WERI-Rb-1 (cell line): ENCODE measurements around the gene MCHR1.

Source experiments
- DNase-seq: peaks from one replicate; pipeline ENCODE4 v3.0.0-alpha.2; 2020
- H3K27ac ChIP-seq: fragments of 250-450 bp; sonication (Bioruptor Pico); 2 replicates; pipeline ENCODE4 v1.5.1; 2020; ENCODE audit warnings: mild to moderate bottlenecking, moderate library complexity
- H3K27me3 ChIP-seq: fragments of 250-450 bp; sonication (Bioruptor Pico); 2 replicates; pipeline ENCODE4 v1.5.1; 2021; ENCODE audit warnings: mild to moderate bottlenecking, low read depth, moderate library complexity; ENCODE audit not compliant: insufficient read depth, severe bottlenecking
- H3K36me3 ChIP-seq: fragments of 250-450 bp; sonication (Bioruptor Pico); 2 replicates; pipeline ENCODE4 v1.5.1; 2020; ENCODE audit warnings: mild to moderate bottlenecking, moderate library complexity
- H3K4me3 ChIP-seq: 2 replicates; pipeline ENCODE4 v1.5.1; 2011; ENCODE audit warnings: low read depth, mild to moderate bottlenecking, control low read depth, low read length
- H3K9me3 ChIP-seq: fragments of 250-450 bp; sonication (Bioruptor Pico); 2 replicates; pipeline ENCODE4 v1.5.1; 2021; ENCODE audit warnings: mild to moderate bottlenecking, moderate library complexity; ENCODE audit not compliant: severe bottlenecking
- TF ChIP-seq, protein P1 (sequence below): IDR thresholded peaks from 2 replicates; pipeline ENCODE4 v1.5.1; 2011; ENCODE audit warnings: low read depth, mild to moderate bottlenecking, control low read depth, inconsistent platforms, low read length

The MCHR1 gene

DNA sequence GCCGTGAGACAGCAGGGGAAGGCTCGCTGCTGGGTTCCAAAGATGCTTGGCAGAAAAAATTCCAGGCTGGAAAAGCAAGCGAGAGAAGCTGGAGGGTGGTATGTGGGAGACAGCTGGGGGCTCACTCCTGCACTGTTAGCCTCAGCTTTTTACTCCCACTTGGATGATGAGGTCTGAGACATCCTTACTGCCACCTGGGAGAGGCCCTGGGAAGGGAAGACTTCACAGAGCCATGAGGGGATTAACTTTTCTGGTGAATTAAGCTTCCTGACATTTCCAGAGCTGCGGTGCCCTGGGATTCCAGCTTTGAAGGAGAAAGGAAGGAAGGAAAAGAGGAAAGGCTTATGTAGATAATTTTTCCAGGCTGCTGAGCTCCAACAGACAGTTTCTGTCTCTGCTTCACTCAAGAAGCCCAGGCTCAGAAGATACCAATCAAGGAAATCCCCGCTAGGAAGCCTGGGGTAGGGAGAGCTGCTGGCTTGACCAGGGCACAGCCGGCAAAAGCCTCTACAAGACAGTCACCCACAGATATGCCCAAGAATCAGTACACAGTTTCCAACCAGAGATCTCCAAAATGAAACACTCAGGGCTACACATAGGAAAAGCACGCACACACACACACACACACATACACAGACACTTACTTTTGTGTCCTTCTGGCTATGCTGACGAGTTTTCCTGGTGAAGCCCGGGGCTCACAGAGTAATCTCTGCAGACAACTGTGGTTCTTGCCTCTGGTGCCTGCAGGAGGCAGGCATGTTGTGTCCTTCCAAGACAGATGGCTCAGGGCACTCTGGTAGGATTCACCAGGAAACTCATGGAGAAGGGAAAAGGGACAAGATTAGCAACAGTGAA, 907 bp downstream of the MCHR1 start:
- Histone ChIP-seq H3K36me3 (no peaks in the 10 kb centered on the region), H3K27ac (peak overlapping the region; percentile 49), H3K9me3 (no peaks in the 10 kb centered on the region), H3K4me3 (peak overlapping the region; percentile 26), H3K27me3 (no peaks in the 10 kb centered on the region)
- TF ChIP-seq, protein P1, sequence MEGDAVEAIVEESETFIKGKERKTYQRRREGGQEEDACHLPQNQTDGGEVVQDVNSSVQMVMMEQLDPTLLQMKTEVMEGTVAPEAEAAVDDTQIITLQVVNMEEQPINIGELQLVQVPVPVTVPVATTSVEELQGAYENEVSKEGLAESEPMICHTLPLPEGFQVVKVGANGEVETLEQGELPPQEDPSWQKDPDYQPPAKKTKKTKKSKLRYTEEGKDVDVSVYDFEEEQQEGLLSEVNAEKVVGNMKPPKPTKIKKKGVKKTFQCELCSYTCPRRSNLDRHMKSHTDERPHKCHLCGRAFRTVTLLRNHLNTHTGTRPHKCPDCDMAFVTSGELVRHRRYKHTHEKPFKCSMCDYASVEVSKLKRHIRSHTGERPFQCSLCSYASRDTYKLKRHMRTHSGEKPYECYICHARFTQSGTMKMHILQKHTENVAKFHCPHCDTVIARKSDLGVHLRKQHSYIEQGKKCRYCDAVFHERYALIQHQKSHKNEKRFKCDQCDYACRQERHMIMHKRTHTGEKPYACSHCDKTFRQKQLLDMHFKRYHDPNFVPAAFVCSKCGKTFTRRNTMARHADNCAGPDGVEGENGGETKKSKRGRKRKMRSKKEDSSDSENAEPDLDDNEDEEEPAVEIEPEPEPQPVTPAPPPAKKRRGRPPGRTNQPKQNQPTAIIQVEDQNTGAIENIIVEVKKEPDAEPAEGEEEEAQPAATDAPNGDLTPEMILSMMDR = peak; percentile 64
- DNase-seq = peak; percentile 77

DNA sequence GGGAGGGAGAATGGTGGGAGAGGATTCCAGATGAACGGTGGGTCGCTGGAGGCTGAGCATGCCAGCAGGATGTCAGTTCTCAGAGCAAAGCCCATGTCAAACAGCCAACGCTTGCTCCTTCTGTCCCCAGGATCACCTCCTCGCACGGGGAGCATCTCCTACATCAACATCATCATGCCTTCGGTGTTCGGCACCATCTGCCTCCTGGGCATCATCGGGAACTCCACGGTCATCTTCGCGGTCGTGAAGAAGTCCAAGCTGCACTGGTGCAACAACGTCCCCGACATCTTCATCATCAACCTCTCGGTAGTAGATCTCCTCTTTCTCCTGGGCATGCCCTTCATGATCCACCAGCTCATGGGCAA, 1.5 kb downstream of the MCHR1 start:
- Histone ChIP-seq H3K9me3 (no peaks in the 10 kb centered on the region), H3K36me3 (no peaks in the 10 kb centered on the region), H3K4me3 (peak overlapping the region; percentile 26; the same call in 1 of the 2 replicates), H3K27me3 (no peaks in the 10 kb centered on the region), H3K27ac (peak overlapping the region; percentile 49)
- no peak for DNase-seq
- TF ChIP-seq, protein P1 = no peak

DNA sequence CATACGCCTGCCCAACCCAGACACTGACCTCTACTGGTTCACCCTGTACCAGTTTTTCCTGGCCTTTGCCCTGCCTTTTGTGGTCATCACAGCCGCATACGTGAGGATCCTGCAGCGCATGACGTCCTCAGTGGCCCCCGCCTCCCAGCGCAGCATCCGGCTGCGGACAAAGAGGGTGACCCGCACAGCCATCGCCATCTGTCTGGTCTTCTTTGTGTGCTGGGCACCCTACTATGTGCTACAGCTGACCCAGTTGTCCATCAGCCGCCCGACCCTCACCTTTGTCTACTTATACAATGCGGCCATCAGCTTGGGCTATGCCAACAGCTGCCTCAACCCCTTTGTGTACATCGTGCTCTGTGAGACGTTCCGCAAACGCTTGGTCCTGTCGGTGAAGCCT, 2.2 kb downstream of the MCHR1 start:
- H3K9me3 ChIP-seq = no peaks in the 10 kb centered on the region

DNA sequence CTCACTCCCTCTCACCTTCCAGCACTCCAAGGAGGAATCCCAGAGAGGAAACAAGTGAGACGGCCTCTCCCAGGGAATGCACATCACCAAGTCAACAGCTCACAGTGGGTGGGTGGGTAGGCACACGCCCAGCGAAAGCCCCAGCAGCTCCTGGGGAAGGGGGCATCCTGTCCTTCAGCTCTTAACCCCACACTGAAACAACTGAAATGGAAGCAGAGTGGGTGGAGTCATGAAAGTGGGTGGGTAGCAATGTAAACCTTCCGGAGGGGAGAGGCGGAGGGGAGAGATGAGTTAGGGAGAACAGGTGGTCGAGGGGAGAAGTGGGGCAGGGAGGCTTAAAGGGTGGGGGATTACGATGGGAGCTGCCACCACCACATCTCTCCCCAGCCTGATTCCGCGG, 5.4 kb downstream of the MCHR1 start:
- TF ChIP-seq, protein P1 = no peak
- peak; percentile 75 for DNase-seq
- no peaks in the 10 kb centered on the region for H3K9me3 ChIP-seq
- H3K27ac ChIP-seq = peak overlapping the region; percentile 64
- H3K36me3 ChIP-seq = no peaks in the 10 kb centered on the region
- no peaks in the 10 kb centered on the region for H3K27me3 ChIP-seq
- peak overlapping the region; percentile 19 for H3K4me3 ChIP-seq

More for the DNA sequence above, 2.2 kb downstream of the MCHR1 start:
- no peaks in the 10 kb centered on the region for H3K36me3 ChIP-seq
- H3K4me3 ChIP-seq = no peak overlapping the region
- no peak for DNase-seq
- TF ChIP-seq, protein P1 = no peak
- H3K27me3 ChIP-seq = no peaks in the 10 kb centered on the region
- no peak overlapping the region for H3K27ac ChIP-seq

DNA sequence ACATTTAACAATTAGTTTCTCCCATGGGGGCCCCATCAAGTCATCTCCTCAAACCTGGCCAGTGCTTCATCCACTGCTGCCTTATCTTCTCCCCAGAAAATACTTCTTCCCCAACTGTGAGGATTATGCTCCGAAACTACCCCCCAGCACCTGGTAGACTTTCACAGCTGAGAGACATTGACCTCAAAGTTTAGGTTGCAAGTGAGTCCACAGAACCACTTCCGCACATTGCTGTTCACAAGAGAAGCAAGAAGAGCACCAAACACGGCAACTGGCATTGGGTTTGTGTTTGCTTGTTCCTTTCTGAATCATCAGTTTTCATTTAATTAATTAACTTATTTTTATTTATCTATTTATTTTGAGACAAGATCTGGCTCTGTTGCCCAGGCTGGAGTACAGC, 6.1 kb downstream of the MCHR1 start:
- Histone ChIP-seq H3K36me3 (no peaks in the 10 kb centered on the region), H3K4me3 (peak overlapping the region; percentile 19; the same call in 1 of the 2 replicates), H3K27me3 (no peaks in the 10 kb centered on the region), H3K27ac (peak overlapping the region; percentile 64), H3K9me3 (no peaks in the 10 kb centered on the region)
- DNase-seq = no peak
- TF ChIP-seq, protein P1 = no peak
